ENCODE measurements around the gene ALK. TPM values are rescaled to one million over a fixed set of nuclear protein-coding genes. Genes with fewer than 3 reads are reported as not detected.

ALK gene
- total RNA-seq = under 0.01 and 0.29 TPM in 2 replicates

DNA sequence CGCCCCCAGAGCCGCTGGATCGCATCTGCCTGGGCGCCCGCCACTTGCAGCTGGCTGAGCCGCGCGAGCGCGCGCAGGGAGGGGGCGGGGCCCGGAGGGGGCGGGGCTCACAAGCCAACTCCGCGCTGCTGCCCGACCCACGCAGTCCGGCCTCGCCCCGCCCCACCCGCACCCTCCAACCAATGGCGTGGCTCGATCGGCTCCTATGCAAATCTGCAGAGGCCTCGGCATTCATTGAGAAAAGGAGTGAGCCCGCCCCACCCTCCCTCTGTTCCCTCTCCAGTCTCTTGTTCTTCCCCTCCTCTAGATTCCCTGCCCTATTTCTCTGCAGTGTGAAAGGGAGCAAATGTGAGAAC, at the start of gene ALK:
ALK (minus strand) TSS at position 27 of the 356 bp plus-strand sequence. CDS start 927 bp downstream, outside the sequence.
- H3K4me2 ChIP-seq (ENCODE audit: insufficient read depth, low read length) = no peak within 1 kb of the TSS
- no peaks in the 10 kb centered on the region for H3K9me3 ChIP-seq (ENCODE audit: low read depth, low read length)
- no peak within 1 kb of the TSS for H3K4me3 ChIP-seq (ENCODE audit: insufficient read depth, low read length)
- H2AFZ ChIP-seq (ENCODE audit: low read length) = peak within 1 kb of the TSS; percentile 9
- H3K79me2 ChIP-seq (ENCODE audit: insufficient read depth, low read length) = no peaks in the 10 kb centered on the region
- no peak within 1 kb of the TSS for H3K27ac ChIP-seq (ENCODE audit: low read depth, low read length)
- no peaks in the 10 kb centered on the region for H3K4me1 ChIP-seq (ENCODE audit: insufficient read depth, low read length)
- H3K36me3 ChIP-seq (ENCODE audit: insufficient read depth, low read length) = no peaks in the 10 kb centered on the region
- TF ChIP-seq, protein P1, sequence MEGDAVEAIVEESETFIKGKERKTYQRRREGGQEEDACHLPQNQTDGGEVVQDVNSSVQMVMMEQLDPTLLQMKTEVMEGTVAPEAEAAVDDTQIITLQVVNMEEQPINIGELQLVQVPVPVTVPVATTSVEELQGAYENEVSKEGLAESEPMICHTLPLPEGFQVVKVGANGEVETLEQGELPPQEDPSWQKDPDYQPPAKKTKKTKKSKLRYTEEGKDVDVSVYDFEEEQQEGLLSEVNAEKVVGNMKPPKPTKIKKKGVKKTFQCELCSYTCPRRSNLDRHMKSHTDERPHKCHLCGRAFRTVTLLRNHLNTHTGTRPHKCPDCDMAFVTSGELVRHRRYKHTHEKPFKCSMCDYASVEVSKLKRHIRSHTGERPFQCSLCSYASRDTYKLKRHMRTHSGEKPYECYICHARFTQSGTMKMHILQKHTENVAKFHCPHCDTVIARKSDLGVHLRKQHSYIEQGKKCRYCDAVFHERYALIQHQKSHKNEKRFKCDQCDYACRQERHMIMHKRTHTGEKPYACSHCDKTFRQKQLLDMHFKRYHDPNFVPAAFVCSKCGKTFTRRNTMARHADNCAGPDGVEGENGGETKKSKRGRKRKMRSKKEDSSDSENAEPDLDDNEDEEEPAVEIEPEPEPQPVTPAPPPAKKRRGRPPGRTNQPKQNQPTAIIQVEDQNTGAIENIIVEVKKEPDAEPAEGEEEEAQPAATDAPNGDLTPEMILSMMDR (IDR thresholded peaks at IDR 0.05; ENCODE audit: extremely low read depth, low read depth, low read length) = no peak
- peak; percentile 93 for DNase-seq (ENCODE audit: insufficient read length, low spot score, missing footprints)
- peaks cover 40% of the 10 kb centered on the region for H3K27me3 ChIP-seq (ENCODE audit: insufficient read depth, low read length)
- no peaks in the 10 kb centered on the region for H4K20me1 ChIP-seq (ENCODE audit: insufficient read depth, low read length)

- Histone ChIP-seq H3K4me2 (ENCODE audit: insufficient read depth, low read length) (no peak overlapping the region), H3K4me3 (ENCODE audit: insufficient read depth, low read length) (no peak overlapping the region), H3K27ac (ENCODE audit: low read depth, low read length) (no peak overlapping the region), H3K79me2 (ENCODE audit: insufficient read depth, low read length) (no peaks in the 10 kb centered on the region), H3K4me1 (ENCODE audit: insufficient read depth, low read length) (no peaks in the 10 kb centered on the region), H3K36me3 (ENCODE audit: insufficient read depth, low read length) (no peaks in the 10 kb centered on the region), H3K27me3 (ENCODE audit: insufficient read depth, low read length) (peaks cover 2% of the 10 kb centered on the region), H2AFZ (ENCODE audit: low read length) (no peak overlapping the region), H3K9me3 (ENCODE audit: low read depth, low read length) (no peaks in the 10 kb centered on the region), H4K20me1 (ENCODE audit: insufficient read depth, low read length) (no peaks in the 10 kb centered on the region)
- TF ChIP-seq, protein P1 (IDR thresholded peaks at IDR 0.05; ENCODE audit: extremely low read depth, low read depth, low read length) = no peak
- no peak for DNase-seq (ENCODE audit: insufficient read length, low spot score, missing footprints)
Observed at GRCh38 chr2:29966266-29966665, 44.9 kb upstream of the ALK start.

GRCh38 chr2:29963972-29964570, 42.7 kb upstream of the ALK start:
- TF ChIP-seq, protein P1 (IDR thresholded peaks at IDR 0.05; ENCODE audit: extremely low read depth, low read depth, low read length) = no peak
- H3K9me3 ChIP-seq (ENCODE audit: low read depth, low read length) = no peaks in the 10 kb centered on the region
- H3K79me2 ChIP-seq (ENCODE audit: insufficient read depth, low read length) = no peaks in the 10 kb centered on the region
- DNase-seq (ENCODE audit: insufficient read length, low spot score, missing footprints) = no peak
- H3K36me3 ChIP-seq (ENCODE audit: insufficient read depth, low read length) = no peaks in the 10 kb centered on the region
- H2AFZ ChIP-seq (ENCODE audit: low read length) = no peak overlapping the region
- no peaks in the 10 kb centered on the region for H3K4me1 ChIP-seq (ENCODE audit: insufficient read depth, low read length)
- H4K20me1 ChIP-seq (ENCODE audit: insufficient read depth, low read length) = no peaks in the 10 kb centered on the region
- peaks cover 2% of the 10 kb centered on the region for H3K27me3 ChIP-seq (ENCODE audit: insufficient read depth, low read length)
- H3K4me3 ChIP-seq (ENCODE audit: insufficient read depth, low read length) = no peak overlapping the region
- H3K27ac ChIP-seq (ENCODE audit: low read depth, low read length) = no peak overlapping the region
- H3K4me2 ChIP-seq (ENCODE audit: insufficient read depth, low read length) = no peak overlapping the region

- H3K4me3 ChIP-seq (ENCODE audit: insufficient read depth, low read length) = no peak overlapping the region
Observed at GRCh38 chr2:29962922-29963321, 41.5 kb upstream of the ALK start.

More at GRCh38 chr2:29962922-29963321, 41.5 kb upstream of the ALK start:
- no peak for DNase-seq (ENCODE audit: insufficient read length, low spot score, missing footprints)
- H4K20me1 ChIP-seq (ENCODE audit: insufficient read depth, low read length) = no peaks in the 10 kb centered on the region
- no peak overlapping the region for H3K27ac ChIP-seq (ENCODE audit: low read depth, low read length)
- TF ChIP-seq, protein P1 (IDR thresholded peaks at IDR 0.05; ENCODE audit: extremely low read depth, low read depth, low read length) = no peak
- H3K9me3 ChIP-seq (ENCODE audit: low read depth, low read length) = no peaks in the 10 kb centered on the region
- H3K27me3 ChIP-seq (ENCODE audit: insufficient read depth, low read length) = peaks cover 2% of the 10 kb centered on the region
- no peak overlapping the region for H3K4me2 ChIP-seq (ENCODE audit: insufficient read depth, low read length)
- H3K36me3 ChIP-seq (ENCODE audit: insufficient read depth, low read length) = no peaks in the 10 kb centered on the region
- no peak overlapping the region for H2AFZ ChIP-seq (ENCODE audit: low read length)
- H3K79me2 ChIP-seq (ENCODE audit: insufficient read depth, low read length) = no peaks in the 10 kb centered on the region
- no peaks in the 10 kb centered on the region for H3K4me1 ChIP-seq (ENCODE audit: insufficient read depth, low read length)

Data from osteoblast (primary cell).